HL-60/S4 (cell line): ENCODE results near the gene MBOAT1.
"Not testable (repeated sequence)": the region's sequence is repeated elsewhere in the genome, so short reads cannot be mapped to it uniquely, and the experiment has no call there.

Experiments
- in situ Hi-C: fragments of 300-500 bp; cut with MboI; formaldehyde crosslinking; loops from 2 replicates; pipeline ENCODE4 v1.14.3; 2022; ENCODE audit warnings: low sequenced_read_pairs

The MBOAT1 gene

DNA sequence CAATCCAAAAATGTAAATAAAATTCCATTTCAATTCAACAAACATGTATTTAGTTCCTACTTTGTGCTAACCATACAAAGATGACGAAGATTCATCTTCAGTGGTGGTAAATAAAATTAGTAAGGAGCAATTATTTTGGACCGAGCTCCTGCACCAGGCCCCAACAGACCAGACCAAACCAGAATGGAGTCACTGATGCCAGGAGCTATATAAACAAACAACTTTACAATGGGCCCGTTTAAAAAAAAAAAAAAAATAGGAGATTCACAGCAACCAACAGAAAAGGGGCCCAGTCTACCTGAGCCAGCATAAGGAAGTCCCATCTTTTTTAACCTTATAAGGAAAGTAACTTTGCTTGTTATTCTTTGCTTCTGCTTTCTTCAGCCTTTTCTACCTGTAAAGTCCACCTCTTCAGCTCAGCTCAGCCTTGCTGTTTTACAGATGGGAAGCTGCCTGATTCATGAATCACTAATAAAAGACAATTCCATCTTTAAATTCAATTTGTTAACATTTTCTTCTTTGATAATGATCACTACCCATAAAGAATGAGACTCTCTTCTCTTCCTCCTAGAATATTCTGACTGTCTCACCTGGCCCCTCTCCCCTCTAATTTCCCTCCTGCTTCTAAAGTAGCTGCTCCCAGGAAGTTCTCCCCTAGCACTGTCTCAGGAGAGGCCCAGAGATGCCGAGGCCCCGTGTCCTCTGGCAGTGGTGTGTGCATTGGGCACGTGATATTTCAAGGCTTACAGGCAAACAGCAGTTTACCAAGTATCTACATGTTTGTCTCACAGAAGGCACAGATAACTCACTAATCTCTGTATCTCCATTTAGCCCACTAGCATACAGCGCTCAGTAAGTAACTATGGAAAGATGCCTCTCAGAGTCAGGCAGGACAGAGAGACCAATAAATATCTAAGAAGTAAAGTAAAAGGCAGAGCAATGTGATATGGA, 8.4 kb downstream of the MBOAT1 start:
- in situ Hi-C loops = no loop called here

DNA sequence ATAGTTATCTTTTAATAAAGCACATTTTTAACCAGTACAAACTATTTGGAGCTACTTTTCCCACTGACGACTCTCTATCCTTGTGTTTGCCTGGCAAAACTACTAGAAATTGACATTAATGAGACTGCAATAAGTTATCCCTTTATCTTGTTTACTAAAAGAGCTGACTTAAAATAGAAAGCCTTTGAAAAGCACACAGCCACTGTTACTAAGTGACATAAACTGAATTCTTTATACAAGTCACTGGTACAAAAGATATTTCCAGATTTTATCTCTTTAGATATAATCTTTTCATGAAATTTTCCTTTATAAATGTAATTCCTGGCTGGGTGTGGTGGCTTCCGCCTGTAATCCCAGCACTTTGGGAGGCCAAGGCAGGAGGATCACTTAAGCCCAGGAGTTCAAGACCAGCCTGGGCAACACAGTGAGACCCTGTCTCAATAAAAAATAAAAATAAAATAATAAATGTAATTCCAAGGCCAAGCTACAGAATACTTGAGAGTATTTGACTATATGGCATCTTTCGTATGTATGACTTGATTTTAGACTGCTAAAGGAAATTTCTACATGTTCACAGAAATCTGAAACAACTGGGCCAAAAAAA, 9.5 kb downstream of the MBOAT1 start:
- in situ Hi-C loops = no loop called here

DNA sequence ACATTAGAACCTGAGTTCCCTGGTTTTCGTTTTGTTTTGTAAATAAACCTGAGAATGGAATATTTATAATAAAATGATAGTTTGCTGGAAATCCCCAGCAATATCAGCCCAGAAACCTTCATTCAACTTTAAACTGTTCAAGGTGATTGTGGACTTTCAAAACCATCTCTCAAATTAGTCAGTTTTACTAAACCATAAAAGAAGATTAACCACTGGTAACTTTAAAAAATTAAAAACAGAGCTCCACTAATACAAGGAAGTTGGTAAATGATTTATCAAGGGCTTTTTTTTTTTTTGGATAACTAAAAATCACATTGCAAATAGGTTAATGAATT, 10.0 kb downstream of the MBOAT1 start:
- in situ Hi-C loops = no loop called here

DNA sequence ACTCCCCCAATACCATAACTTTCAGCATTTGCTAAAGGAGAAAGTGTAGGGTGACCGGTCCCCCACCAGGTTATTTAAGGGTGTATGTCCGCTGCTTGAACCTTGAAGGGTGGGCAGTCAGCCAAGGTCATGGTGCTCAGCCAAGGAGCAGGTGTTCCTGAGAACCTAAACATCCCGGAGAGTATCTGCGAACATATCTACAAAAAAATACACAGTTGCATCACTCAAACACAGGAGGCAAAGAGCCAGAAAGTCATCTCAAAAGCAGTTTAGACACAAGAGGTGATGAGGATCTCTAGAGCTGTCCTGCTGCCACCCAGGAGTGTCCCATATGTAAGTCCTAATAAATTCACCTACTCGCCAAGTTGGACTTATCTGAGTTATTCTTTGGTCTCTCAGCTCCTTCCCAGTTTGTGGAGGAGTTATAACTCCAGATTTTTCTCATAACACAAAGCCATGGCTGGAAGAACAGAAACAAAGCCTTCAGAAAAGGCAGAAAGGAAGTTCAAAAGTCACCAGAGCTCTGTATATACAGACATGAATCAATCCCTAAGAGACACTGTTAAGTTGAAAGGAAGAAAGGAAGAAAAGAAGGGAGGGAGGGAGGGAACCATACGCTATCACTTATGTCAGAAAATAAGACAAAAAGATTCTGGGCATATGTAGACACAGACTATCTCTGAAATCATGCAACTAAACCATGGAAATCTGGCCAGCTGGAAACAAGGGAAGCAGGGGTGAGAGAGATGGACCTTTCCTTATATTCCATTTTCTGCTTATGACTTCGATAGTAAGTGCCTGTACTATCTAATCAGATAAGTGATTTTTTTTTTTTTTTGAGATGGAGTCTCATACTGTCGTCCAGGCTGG, 11.3 kb downstream of the MBOAT1 start:
- in situ Hi-C loops = no loop called here

DNA sequence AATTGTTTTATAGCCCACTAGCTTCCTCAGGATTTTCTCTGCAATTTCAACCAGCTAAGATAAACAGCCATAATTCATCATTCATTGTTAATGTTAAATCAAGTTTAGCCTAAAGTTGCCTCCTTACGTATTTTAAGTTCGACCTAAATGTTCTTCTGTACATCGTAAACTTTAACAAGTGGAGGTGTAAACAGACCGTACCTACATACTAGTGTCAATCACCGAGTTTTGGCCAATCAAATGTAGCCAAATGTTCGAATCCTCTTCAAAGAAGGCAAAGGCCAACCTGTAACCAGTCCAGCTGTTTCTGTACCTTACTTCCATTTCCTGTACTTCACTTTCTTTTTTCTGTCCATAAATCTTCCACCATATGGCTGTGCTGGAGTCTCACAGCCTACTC, 13.5 kb downstream of the MBOAT1 start:
- in situ Hi-C loops = no loop called here

DNA sequence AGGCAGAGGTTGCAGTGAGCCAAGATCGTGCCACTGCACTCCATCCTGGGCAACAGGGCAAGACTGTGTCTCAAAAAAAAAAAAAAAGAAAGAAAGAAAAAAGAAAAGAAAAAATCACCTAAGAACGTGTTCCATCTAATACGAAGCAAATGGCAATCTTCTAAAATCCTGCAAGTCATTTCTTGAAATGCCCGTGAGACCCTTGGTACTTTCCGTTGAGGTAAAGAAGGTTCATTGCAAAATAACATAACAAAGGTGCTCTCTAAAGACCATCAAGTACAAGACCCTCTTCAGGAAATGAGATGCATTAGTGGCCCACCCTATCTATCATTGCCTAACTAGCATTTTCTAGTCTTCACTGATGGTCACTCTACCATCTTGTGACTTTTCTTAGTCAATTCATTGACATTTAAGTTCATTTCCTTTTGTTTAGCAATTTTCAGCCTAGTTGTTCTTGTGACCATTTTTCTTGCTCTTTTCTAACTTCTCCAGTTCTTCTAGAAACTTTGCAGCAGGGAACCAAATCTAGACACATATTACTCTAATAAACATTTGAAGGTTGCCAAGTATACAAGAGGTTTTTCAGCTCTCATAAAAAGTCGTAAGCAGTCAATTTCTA, 14.0 kb downstream of the MBOAT1 start:
- in situ Hi-C loops = no loop called here

DNA sequence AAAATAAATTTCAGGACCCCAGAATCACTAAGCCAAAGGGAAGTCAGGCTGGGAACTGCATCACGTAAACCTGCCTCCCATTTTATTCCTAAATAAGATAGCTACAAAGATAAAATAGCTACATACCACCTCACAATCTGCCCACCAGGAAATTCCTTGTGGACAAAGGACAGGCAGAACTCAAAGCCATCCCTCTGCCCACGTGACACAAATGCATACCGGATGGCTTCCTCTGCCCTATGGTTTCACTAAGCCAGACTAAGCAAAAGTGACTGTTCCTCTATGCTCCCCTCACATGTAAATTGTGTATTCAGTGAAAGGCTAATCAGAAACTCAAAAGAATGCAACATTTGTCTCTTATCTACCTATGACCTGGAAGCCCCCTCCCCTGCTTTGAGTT, 15.0 kb downstream of the MBOAT1 start:
- in situ Hi-C loops = no loop called here

DNA sequence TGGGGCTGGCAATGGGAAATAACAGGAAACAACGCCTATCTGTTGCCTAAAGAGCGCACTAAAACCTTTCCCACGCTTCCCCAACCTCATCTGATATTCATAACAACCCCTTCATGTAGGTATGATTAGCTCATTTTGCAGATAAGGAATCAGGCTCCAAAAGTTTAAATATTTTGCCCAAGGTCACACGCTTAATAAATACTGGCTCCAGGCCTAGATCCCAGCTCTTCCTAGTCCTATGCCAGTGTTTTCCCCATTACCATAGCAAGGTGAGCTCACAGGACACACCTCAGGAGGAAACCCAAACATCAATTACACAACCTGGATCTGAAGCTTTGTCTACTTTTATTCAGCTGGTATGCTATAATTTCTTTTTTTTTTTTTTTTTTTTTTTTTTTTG, 19.6 kb downstream of the MBOAT1 start:
- in situ Hi-C loops = no loop called here

DNA sequence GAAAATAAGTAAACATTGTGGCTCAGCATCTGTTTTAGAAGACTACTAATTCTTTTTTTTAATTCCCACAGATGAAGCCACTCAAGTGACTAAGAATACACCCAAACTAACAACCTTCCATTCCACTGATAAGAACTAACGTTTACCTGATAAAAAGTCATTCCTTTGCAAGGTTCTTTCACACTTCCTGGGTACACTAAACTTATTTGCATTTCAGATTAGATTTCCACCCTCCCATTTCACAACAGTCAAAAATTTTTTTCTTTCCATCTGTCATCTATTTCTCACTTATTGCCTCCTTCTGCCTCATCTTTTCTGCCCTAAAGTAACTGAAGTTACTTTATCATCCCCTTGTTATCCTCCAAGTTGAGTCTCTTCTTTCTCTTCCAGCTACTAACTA, 20.3 kb downstream of the MBOAT1 start:
- in situ Hi-C loops = no loop called here

DNA sequence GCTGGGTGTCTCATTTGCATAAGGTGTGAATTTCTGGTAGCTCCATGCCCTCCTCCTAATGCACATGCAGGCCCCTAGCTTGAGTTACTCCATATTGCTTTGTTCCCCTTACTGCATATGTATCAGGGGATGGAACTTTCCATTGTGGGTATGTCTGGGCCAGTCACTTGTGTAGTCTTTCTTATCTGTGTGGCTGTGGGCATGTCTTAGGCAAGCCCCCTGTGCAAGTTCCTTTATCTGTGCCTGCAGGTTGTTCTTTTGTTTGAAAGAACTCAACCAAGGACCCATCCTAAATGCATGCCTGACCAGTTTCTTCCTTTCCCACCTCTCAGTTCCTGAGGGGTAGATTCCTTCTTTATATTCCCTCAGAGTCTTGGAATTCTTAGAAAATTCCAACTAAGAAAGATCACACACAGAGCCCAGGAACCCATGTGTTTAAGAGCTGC, 23.6 kb downstream of the MBOAT1 start:
- in situ Hi-C loops = no loop called here

DNA sequence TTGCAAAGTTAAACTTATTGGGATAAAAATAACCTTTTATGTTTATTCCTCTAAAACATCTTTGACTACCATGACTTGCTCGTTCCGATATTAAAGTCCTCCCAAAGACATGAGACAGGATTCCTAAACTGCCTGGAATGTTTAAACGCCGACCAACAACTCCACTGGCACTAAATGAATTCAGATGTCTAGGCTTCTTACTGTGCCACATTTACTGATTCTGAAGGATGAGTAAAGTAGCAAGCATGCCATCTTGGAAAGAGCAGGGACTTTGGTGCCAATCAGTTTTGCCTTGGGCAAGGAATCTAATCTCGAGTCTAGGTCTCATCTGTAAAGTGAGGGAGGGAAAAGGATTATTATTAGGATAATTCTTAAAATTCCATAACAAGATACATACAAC, 25.3 kb downstream of the MBOAT1 start:
- in situ Hi-C loops = no loop called here

DNA sequence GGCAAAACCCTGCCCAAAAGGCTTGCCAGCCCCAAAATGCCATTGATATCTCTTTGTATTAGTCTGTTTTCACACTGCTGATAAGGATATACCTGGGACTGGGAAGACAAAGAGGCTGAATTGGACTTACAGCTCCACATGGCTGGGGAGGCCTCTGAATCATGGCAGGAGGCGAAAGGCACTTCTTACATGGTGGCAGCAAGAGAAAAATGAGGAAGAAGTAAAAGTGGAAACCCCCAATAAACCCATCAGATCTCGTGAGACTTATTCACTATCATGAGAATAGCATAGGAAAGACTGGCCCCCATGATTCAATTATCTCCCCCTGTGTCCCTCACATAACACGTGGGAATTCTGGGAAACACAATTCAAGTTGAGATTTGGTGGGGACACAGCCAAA, 28.6 kb downstream of the MBOAT1 start:
- in situ Hi-C loops = no loop called here

DNA sequence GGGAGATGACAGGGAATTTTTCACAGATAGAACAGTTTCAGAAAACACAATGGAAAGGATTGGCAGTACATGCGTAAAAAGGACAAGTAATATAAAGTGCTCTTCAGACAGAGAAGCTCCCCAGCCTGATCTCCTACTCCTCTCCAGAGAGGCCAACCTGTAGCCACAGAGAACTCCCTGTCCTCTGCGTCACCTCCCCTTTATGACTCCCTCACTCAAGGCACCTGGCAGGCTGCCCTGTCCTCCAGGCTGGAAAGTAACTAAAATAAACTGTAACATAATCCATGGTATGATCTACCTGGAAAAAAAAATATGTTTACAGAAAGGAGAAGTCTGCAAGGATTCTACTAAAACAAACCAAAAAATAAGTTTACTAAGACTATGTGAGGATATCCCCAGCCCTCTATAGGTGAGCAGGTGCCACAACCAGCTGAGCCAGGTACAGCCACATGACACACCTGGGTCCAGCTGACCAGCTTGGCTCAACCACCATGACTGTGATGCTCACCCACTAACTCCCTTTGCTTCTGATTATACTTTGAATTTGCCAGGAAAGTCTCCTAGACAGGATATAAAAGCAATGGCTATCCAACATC, 29.2 kb downstream of the MBOAT1 start:
- in situ Hi-C loops = no loop called here

DNA sequence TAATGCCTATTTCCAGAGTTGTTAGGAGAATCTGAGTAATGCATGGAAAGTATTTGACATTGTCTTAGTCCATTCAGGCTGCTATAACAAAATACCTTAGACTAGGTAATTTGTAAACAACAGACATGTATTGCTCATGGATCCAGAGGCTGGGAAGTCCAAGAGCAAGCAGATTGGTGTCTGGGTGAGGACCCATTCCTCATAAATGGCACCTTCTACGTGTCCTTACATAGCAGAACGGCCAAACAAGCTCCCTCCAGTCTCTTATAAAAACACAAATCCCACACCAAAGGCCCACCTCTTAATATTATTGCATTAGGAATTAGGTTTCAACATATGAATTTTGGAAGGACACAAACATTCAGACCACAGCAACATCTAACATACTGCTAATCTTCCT, 30.2 kb downstream of the MBOAT1 start:
- in situ Hi-C loops = no loop called here

DNA sequence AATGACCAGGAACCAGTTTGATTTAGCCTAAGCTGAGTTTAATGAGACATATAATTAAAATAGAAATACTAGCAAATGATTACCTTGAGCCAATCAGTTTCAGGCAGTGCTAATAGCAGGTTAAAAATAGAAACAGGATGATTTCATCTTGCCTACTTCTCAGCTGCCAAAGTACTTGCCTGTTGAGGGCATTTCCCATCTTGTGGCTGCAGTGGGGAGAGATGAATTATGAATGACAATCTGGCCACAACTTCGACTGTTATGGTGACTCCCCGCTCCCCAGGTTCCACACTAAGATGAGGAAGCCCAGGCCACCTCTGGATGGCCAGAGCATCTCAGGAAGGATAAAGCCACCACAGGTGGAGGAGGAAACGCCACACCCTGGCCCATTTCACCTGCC, 31.3 kb downstream of the MBOAT1 start:
- in situ Hi-C loops = no loop called here

DNA sequence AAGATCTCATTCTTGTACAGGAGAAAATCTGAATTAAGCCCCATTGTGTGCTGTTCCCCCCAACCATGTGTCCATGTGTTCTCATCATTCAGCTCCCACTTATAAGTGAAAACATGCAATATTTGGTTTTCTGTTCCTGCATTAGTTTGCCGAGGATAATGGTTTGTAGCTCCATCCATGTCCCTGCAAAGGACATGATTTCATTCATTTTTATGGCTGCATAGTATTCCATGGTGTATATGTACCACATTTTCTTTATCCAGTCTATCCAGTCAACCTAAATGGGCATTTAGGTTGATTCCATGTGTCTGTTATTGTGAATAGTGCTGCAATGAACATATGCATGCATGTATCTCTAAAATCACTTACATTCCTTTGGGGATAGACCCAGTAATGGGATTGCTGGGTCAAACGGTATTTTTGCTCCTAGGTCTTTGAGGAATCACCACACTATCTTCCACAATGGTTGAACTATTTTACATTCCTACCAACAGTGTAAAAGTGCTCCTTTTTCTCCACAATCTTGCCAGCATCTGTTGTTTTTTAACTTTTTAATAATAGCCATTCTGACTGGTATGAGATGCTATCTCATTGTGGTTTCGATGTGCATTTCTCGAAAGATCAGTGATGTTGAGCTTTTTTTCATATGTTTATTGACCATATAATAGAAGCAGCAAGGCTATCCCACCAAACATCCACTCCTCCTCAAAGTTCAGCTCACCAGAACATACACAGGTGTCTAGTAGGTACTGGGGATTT, 32.8 kb downstream of the MBOAT1 start:
- in situ Hi-C loops = not testable (repeated sequence)

DNA sequence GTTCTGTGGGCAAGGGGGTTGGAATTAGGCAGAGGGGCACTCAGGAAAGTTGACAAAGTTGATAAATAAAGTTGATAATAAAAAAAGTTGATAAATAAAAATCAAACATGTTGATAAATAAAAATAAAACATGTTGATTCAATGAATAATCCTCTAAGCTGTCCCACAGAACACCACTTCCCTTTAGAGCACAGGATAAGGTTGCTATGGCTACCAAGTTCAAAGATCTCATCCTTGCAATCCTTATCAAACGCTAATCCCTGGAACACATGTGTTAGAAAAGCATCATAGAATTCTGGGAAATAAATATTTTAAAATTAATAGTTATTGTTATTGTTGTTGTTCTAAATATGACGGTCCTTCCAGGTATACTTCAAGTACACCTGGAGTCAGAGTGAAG, 33.9 kb downstream of the MBOAT1 start:
- in situ Hi-C loops = no loop called here

DNA sequence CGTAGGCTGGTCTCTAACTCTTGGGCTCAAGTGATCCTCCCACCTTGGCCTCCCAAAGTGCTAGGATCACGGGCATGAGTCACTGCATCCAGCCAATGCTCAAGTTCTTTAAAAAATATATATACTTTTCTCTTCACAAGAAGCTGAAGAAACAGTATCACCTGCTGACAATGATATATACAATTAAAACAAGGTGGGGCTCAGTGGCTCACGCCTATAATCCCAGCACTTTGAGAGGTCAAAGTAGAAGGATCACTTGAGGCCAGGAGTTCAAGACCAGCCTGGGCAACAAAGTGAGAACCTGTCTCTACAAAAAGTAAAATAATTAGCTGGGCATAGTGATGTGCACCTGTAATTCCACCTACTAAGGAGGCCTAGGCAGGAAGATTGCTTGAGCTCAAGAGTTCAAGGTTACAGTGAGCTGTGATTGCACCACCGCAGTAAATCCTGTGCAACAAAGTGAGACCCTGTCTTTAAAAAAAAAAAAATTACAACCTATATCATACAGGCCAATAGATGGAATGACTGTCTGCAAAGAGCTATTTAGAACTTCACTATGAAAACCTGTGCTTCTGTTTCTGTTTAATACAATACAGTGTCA, 36.4 kb downstream of the MBOAT1 start:
- in situ Hi-C loops = no loop called here
